DMS79 treated with DMSO at 0.1 percent for 48 hours (cell line): ENCODE data around the gene ELOF1.
"Not testable (repeated sequence)": the region's sequence is repeated elsewhere in the genome, so short reads cannot be mapped to it uniquely, and the experiment has no call there.

Experiments used
- DNase-seq: peaks from one replicate; lab custom pipeline; 2025; lab: John Stamatoyannopoulos, UW

ELOF1 gene

DNA sequence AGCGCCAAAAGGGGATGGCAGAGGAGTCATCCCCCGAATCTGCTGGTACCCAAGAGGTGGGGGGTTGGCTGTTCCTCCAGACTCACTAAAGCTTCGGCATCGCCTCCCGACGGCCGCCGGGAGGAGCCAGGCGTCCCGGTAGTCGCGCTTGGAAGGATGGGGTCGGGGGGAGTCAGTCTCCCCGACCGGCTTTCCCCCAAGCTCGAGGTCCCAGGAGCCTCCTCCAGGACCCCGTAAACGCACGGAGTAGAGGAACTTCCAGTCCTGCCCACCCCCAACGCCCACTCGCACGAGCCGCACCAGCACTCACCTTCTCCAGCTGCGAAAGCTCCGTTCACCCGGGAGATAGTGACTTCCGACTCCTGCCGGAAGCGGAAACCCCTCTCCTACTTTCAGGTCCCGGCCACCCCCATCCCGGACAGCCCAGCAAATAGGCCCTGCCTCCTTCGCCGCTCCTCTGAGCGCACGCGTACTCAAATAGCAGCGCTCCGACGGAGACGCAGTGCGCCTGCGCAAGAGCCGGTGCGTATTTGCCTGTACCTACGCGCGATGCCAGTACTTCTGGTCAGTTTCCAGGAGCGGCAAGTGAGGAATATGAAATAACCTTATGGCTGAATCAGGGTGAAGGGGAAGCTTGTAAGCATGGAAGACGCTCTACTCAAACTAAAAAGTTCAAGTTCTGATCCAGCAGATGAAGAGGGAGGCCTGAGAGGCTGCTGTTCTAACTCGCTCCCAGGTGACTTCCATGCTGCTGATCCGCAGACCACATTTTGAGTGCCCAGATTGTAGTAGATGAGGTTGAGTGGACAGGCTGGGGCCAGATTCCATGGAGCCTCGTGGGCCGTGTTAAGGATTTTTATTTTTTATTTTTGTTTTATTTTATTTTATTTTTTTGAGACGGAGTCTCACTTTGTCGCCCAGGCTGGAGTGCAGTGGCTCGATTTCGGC, at the start of gene ELOF1:
TSS of gene ELOF1 (minus strand) at position 350 of the 948 bp plus-strand sequence. CDS start 4,883 bp downstream, outside the sequence.
- peak; percentile 98 for DNase-seq

GRCh38 chr19:11606484-11606883, 47.5 kb upstream of the ELOF1 start:
- no peak for DNase-seq

- DNase-seq = not testable (repeated sequence)
Observed at GRCh38 chr19:11599704-11600103, 40.7 kb upstream of the ELOF1 start.

DNA sequence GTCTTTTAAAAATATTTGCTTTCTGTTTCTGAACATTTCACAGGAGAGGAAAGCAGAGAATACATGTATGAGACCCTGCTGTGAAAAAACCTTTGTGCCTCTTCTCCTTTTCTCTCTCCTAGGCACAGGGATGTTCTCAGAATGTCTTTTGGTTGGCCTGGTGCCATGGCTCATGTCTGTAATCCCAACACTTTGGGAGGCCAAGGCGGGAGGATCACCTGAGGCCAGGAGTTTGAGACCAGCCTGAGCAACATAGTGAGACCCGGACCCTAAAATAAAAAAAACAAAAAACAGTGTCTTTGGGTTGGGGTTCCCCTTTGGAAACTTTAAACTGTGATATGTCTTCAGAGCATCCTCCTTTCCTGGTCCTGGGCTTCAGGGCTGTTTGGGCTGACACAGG, 39.7 kb upstream of the ELOF1 start:
- DNase-seq = no peak

DNA sequence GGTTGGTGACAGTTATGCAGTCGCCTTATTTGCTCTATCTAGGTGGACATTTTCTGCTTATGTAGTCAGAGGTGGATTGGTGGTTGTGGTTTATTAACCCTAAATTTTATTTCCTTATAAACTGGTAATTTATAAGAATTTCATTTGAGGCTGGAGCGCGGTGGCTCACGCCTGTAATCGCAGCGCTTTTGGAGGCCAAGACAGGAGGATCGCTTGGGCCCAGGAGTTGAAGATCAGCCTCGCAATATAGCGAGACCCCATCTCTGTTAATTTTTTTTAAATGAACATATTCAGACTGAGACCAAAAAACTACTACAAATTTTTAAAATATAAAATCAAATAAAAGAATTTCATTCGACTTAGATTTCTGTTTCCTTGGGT, 39.1 kb upstream of the ELOF1 start:
- DNase-seq = no peak

- peak; percentile 98 for DNase-seq
Observed at GRCh38 chr19:11597202-11598102, 38.4 kb upstream of the ELOF1 start, which contains the start of gene ZNF627. ZNF627 (plus strand) TSS chr19:11597483; CDS start chr19:11597628, 145 bp downstream.

DNA sequence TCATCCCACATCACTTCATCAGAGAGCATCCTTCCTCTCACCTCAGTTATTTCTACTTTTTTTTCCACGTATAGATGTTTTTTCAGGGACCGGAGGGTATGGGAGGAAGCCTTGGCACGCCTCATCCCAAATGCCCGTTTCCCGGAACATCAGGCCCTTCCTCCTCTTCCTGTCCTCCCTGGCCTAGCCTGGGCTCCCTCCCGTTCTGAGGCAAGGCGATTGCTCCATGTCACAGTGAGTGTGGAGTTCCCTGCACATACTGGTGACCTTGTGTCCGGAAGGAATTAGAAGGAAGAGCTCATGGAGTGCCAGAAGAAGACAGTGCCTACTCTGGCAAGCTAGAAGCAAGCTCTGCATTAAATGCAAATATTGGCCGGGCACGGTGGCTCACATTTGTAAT, 37.1 kb upstream of the ELOF1 start:
- DNase-seq = no peak

DNA sequence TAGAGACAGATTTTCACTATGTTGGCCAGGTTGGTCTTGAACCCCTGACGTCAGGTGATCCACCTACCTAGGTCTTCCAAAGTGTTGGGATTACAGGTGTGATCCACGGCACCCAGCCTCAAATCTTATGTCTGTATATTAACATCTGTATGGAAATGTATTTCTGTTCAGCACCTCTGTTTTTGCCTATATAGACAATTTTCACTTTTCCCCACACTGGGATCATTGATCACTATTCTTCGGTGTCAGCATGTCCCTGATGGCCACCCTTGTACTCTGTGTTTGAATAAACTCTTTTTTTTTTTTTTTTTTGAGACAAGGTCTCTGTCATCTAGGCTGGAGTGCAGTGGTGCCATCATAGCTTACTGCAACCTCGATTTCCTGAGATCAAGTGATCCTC, 35.1 kb upstream of the ELOF1 start:
- no peak for DNase-seq

DNA sequence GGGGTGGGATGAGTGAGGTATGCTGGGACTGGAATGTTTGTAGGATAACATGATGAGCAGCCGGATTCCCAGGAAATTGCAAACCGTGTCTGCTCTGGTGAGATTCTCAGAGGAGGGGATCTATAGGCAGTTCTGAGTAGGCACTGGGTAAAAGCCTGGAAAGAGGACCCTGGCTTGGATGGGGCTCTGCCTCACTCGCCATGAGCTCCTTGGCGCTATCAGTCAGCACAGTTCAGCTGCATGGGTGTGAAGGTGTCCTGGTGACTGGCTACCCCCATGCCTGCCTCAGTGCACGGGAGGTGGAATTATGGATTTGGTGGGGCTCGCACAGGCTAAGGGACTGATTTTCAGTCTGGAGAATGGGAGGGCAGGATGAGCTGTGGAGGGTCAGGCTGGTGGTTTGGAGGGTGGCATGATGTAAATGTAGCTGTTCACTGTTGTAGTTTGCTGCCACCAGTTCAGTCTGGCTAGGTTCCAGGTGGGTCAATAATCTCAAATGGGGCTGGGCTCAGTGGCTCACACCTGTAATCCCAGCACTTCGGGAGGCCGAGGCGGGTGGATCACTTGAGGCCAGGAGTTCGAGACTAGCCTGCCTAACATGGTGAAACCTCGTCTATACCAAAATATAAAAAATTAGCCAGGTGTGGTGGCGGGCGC, 29.1 kb upstream of the ELOF1 start:
- no peak for DNase-seq

DNA sequence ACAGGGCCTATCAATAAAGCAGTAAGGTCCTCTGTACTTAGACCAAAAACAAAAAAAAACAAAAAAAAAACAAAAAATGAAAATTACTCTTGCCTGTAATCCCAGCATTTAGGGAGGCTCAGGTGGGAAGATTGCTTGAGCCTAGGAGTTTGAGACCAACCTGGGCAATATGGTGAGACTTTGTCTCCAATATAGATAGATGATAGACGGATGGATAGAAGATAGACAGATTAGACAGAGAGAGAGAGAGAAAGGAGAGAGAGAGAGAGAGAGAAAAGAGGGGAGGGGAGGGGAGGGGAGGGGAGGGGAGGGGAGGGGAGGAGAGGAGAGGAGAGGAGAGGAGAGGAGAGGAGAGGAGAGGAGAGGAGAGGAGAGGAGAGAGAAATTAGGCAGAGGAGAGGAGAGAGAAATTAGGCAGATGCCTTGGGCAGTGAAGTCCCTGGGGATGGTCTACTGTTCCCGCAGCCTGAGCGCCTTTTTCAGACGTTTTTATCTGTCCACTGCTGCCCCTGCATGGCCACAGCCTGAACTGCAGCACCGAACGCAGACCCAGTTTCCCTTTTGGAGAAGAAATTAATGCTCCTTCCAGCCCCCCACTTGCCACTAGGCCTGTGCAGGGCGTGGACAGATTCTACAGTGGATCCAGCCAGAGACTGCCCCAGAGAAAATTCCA, 28.4 kb upstream of the ELOF1 start:
- peak; percentile 90 for DNase-seq

- DNase-seq = no peak
Observed at GRCh38 chr19:11586331-11586730, 27.3 kb upstream of the ELOF1 start.

- DNase-seq = no peak
Observed at GRCh38 chr19:11581740-11582139, 22.7 kb upstream of the ELOF1 start.

DNA sequence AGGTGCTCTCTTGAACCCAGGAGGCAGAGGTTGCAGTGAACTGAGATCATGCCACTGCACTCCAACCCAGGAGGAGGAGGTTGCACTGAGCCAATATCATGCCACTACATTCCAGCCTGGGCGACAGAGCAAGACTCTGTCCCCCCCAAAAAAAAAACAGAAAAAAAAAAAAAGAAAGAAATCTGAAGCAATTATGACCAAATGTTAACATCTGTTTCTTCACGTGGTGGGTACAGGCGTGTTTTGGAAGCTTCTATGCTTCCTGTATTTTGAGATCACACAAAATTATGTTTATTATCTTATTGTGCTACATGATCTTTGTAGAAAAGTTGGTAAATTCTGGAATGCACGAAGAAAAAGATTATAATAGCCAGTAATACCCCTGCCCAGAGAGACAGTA, 21.1 kb upstream of the ELOF1 start:
- no peak for DNase-seq

GRCh38 chr19:11578258-11579142, 19.5 kb upstream of the ELOF1 start:
- no peak for DNase-seq

- no peak for DNase-seq
Observed at GRCh38 chr19:11577451-11578257, 18.6 kb upstream of the ELOF1 start, which contains the start of gene ACP5. ACP5 (minus strand) TSS chr19:11577645; CDS start chr19:11577317, 328 bp downstream.

GRCh38 chr19:11576227-11576626, 17.2 kb upstream of the ELOF1 start:
- DNase-seq = no peak

DNA sequence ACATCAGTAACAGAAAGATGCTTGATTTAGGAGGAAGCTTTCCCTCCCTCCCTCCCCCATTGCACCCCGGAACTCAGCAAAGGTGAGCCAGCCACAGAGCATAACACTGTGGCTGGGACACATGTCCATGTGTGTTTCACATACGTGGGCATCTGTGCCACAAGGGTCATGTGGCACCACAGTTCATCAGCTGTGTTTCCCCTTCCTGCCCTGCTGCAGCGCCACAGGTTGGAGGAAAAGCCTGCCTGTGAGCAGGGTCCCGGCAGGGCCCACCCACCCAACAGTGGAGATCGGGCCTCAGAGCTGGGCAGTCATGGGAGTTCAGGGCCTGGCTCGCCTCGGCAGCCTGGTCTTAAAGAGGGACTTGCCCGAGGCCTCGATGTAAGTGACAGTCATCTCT, 15.7 kb upstream of the ELOF1 start:
- no peak for DNase-seq

- not testable (repeated sequence) for DNase-seq
Observed at GRCh38 chr19:11573763-11574162, 14.7 kb upstream of the ELOF1 start.

DNA sequence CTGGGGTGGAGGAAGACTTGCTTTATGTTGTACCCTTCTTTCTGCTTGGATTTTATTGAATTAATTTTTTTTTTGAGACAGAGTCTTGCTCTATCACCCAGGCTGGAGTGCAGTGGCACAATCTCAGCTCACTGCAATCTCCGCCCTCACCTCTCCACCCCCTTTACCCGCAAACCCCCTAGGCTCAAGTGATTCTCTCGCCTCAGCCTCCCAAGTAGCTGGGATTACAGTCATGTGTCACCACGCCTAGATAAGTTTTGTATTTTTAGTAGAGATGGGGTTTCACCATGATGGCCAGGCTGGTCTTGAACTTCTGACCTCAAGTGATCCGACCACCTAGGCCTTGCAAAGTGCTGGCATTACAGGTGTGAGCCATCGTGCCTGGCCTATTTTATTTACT, 14.3 kb upstream of the ELOF1 start:
- not testable (repeated sequence) for DNase-seq
